GM13976 (cell line): ENCODE results near the gene SORCS3.
A peak's percentile ranks its signal among the peaks of the same experiment; 100 is the strongest.

Source experiments
- DNase-seq: peaks from one replicate; pipeline ENCODE4 v3.0.0; 2012; ENCODE audit warnings: low spot score
- CTCF ChIP-seq: IDR thresholded peaks from 2 replicates; pipeline ENCODE4 v1.5.1; 2012; ENCODE audit warnings: borderline replicate concordance, mild to moderate bottlenecking; ENCODE audit not compliant: insufficient read depth; ENCODE audit errors: extremely low read depth, missing control alignments, control extremely low read depth
- in situ Hi-C: fragments of 300-500 bp; cut with MboI; formaldehyde crosslinking; loops from one replicate; pipeline ENCODE4 v1.12.0; 2022; ENCODE audit warnings: low sequenced_read_pairs, mixed read lengths, inconsistent platforms; ENCODE audit not compliant: unreplicated experiment

SORCS3 gene

DNA sequence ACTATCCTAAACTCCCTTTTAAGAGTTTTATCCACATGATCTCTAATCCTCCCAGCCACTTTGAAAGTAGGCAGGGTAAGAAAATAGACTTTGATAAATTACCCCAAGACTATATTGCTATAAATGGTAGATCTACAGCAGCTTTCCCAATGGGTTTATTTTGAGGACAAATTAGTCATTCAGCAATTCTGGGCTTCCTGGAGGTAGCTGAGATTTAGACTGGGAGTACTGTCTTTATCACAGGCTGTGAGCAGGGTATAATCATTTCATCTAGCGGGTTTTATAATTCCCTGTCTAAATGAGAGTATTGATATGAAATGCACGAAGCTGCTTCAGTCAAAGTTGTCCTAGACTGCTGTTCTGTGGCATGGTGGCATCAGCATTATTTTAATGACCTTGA lies 279.4 kb downstream of the SORCS3 start:
- TF ChIP-seq CTCF, result no peak
- no peak for DNase-seq
- in situ Hi-C loops, result no loop called here

DNA sequence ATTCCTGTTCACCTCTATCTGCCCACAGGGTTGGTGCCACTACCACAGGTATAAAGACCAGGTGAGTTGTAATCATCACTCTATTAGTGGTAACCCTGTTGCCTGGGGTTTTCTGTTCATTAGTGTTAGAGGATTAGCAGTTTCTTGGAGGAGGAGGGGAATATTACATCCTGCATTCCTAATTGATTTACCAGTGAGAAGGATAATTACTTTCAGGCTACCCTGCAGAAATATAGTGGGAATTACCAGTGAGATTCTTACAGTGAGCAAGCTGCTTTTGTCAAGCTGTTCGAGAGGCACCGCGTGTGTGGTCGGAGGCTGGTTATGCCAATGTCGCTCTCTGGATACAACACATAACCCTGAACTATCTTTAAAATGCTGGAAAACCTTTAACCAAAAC lies 280.7 kb downstream of the SORCS3 start:
- no peak for DNase-seq
- no peak for TF ChIP-seq CTCF
- in situ Hi-C loops, result no loop called here

DNA sequence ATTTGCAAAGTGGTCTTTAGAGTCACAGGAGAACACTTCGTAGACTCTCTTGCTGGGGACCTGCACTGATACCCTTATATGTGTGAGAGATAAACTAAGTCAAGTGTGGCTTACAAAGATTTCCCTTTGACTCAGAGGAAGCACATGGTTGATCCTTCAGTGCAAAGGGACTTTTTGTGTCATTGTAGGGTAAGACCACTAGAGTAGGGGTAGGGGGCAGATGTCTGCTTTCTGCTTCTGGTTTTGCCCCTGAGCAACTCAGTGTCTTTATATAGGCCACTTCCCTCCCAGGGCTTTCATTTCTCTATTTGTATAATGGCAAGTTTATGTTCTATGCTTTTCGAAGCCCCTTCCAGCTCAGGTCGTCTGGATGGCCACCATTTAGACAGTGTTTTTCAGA lies 281.7 kb downstream of the SORCS3 start:
- no peak for TF ChIP-seq CTCF
- DNase-seq, result no peak
- in situ Hi-C loops, result no loop called here

GRCh38 chr10:104923501-104923900 lies 282.4 kb downstream of the SORCS3 start:
- DNase-seq, result no peak
- in situ Hi-C loops, result no loop called here

GRCh38 chr10:104924101-104924795 lies 283.2 kb downstream of the SORCS3 start:
- in situ Hi-C loops, result no loop called here
- TF ChIP-seq CTCF, result no peak
- DNase-seq, result no peak

More at GRCh38 chr10:104923501-104923900, 282.4 kb downstream of the SORCS3 start:
- TF ChIP-seq CTCF, result no peak

DNA sequence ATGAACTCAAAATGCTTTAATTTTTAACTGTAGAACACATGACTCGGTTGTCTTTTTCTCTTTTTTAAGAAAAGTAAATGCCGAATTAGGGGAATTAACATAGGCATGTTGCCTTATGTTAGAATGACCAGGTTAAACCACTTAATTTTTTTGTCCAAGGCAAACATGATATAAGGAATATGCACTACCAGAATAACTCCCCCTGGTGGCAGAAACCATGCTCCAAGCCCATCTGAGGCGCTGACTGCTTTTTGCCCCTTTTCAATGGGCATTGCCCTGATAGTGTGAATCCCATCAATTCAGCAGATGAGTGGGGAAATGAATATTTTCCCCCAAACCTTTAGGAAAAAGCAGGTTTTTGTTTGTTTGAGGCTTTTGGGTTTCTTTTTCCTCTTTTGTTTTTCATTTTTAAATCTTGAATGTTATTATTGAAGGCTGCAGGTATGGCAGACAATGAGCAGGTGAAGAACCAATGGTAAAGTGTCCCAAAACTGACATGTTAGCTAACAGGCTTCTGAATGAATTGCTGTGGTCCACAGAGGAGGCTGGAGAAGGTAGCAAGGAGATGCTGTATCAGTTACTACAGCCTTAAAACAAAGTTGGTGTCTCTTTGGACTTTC lies 284.3 kb downstream of the SORCS3 start:
- peak; percentile 18 for DNase-seq
- peak; percentile 60 for TF ChIP-seq CTCF
- in situ Hi-C loops, result no loop called here

DNA sequence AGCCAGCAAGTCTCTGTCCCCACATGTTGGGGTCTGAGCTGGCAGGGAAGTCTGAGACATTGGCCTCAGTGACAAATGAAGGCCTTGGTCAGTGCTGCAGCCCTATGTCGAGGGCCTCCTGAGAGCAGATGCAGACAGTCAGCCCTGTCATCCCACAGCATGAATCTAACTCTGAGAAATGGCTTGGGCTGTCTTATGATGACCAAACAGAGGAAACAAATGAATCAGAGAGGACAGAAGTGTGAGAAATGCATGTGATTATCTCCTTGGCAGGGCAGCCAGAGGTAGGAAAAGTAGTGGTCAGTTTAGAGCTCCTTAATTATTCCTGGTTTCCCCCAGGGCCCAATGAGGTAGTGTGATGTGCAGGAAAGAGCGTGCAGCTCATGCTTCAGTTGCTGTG lies 287.6 kb downstream of the SORCS3 start:
- in situ Hi-C loops, result no loop called here
- no peak for DNase-seq
- TF ChIP-seq CTCF, result no peak
